ENCODE data around the gene ZIC4.

DNA sequence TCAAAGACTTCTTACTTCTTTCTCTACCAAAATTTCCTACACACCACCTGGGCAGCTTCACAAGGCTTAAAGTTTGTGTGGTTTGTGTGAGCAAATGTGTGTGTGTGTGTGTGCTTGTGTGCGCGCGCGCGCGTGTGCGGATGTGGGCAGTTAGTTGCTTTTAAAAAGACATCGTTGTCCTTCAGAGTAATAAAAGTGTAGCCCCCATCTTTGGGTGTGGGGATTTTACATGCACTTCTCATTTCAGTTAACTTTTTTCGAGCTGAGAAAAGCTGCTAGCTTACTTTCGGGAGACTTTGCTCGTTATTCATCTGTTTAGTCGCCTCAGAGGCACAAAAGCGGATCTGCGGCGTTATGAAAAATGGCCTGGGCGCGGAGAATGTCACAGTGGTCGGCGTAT is 36.0 kb downstream of the ZIC4 start:
- TF ChIP-seq POLR2A (IDR thresholded peaks at IDR 0.05) = no peak
- TF ChIP-seq, protein P1, sequence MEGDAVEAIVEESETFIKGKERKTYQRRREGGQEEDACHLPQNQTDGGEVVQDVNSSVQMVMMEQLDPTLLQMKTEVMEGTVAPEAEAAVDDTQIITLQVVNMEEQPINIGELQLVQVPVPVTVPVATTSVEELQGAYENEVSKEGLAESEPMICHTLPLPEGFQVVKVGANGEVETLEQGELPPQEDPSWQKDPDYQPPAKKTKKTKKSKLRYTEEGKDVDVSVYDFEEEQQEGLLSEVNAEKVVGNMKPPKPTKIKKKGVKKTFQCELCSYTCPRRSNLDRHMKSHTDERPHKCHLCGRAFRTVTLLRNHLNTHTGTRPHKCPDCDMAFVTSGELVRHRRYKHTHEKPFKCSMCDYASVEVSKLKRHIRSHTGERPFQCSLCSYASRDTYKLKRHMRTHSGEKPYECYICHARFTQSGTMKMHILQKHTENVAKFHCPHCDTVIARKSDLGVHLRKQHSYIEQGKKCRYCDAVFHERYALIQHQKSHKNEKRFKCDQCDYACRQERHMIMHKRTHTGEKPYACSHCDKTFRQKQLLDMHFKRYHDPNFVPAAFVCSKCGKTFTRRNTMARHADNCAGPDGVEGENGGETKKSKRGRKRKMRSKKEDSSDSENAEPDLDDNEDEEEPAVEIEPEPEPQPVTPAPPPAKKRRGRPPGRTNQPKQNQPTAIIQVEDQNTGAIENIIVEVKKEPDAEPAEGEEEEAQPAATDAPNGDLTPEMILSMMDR (IDR thresholded peaks at IDR 0.05 in 4 of 5, conservative IDR thresholded peaks at IDR 0.05 in 1 of 5) = no peak
